Fibroblast of skin of left biceps (primary cell): ENCODE results near the gene UVRAG.
A peak's percentile ranks its signal among the peaks of the same experiment; 100 is the strongest.
"Not testable (repeated sequence)": the region's sequence is repeated elsewhere in the genome, so short reads cannot be mapped to it uniquely, and the experiment has no call there.

Experiments
- DNase-seq, 2 experiments: peaks; one replicate each; pipeline ENCODE4 v3.0.0-alpha.2; 2013; ENCODE audit warnings: low read depth in 2 of 2

The UVRAG gene

DNA sequence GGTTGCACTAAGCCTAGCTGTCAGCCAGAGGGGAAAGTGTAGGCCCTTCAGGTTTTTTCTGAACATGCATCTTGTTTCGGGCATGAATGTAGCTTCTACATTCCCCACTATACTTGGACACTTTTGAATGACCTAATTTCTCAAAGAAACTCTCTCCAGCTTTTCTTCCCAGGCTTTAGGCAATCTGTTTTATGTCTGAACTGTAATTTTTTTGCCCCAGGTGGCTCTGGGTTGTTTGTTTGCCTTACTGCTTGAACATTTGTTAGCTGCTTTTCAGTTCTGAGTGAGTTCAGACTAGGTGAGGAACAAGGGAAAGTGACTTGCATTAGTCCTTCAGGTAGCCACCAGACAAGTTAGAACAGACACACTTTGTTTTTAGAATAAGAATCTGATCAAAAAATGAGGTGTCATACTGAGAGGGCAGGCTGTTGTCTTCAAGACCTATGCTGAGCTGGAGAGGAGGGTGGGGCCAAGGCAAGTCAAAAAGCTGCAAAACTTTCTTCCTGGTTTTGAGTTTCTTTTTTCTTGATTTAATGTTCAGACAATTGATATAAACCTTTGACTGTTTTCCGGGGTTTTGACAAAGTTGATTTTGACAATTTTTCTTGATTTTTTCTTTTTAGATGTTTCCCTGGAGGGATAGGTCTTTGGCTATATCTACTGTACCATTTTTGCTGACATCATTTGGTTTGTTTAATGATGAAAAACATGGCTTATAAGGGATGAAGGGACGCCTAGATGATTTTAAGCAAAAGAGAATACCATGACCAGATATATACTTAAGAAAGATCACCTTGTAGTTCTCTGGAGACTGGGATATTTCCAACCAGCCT is 208.4 kb downstream of the UVRAG start:
- no peak for DNase-seq

GRCh38 chr11:76025068-76025467 is 210.1 kb downstream of the UVRAG start:
- peak; percentile 87 to 90 for DNase-seq

- no peak for DNase-seq
These were observed 210.8 kb downstream of the UVRAG start for GRCh38 chr11:76025817-76026216.

- DNase-seq: no peak
These were observed 211.3 kb downstream of the UVRAG start for GRCh38 chr11:76026281-76026680.

- no peak for DNase-seq
These were observed 211.9 kb downstream of the UVRAG start for GRCh38 chr11:76026862-76027261.

DNA sequence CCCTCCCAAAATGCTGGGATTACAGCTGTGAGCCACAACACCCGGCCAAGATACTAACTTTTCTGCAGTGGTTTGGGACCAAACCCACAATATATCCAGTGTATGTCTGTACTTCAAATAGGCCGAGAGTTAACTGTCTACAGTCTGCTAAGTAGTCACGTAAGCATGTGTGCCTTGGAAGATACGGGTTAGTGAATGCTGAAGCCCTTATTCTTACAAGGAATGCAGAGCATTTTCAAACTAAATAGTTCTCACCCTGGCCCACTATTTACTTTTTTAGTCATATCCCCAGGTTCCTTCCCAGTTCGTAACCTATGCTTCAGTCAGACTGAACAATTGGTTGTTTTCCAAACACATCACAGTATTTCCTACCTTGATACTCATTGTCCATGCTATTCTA is 215.3 kb downstream of the UVRAG start:
- DNase-seq: no peak

DNA sequence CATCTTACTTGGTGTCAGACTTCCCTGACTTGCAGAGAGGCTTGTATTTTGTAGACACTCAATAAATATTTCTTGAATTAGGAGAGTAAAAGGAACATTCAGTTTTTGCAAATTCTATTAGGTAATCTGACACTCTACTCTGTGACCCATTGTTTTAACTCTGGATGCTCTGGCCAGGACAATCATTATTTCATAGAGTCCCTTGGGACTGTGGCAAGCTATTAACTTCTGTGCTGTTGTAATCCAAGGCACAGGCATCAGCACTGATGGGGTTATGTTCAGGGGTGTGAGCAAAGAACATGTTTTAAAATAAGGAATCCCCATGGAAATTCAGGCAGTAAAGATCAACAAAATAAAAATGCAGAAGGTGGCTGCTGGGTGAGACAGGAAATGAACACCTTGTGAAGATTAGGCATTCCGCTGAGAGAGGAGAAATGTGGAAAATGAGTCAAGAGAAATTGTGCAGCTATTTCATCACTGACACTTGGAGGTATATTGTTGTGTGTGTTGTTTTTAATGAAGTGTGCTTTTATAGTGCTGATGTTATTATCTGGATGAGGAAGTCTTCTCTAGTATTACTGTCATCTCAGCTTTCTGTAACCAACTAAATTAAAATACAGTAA is 216.1 kb downstream of the UVRAG start:
- DNase-seq: no peak

GRCh38 chr11:76033699-76034098 is 218.7 kb downstream of the UVRAG start:
- no peak for DNase-seq

- DNase-seq: no peak
These were observed 220.0 kb downstream of the UVRAG start for GRCh38 chr11:76035020-76035419.

DNA sequence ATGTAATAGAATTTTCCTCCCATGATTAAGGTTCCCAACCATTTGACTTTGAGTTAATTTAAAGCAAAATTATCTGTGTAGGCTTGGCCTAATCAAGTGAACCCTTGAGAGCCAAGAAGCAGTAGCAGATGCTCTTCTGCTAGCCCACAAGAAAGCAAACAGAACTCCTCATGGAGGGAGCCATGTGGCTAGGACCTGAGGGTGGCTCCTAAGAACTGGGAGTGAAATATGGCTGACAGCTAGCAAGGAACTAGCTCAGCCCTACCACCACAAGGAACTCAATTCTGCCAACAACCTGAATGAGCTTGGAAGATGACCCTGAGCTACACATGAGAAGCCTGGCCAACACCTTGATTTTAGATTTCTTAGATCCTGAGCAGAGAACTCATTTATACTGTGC is 223.6 kb downstream of the UVRAG start:
- no peak for DNase-seq

- no peak for DNase-seq
These were observed 226.2 kb downstream of the UVRAG start for GRCh38 chr11:76041208-76041607.

- DNase-seq: no peak
These were observed 229.8 kb downstream of the UVRAG start for GRCh38 chr11:76044750-76045320.

DNA sequence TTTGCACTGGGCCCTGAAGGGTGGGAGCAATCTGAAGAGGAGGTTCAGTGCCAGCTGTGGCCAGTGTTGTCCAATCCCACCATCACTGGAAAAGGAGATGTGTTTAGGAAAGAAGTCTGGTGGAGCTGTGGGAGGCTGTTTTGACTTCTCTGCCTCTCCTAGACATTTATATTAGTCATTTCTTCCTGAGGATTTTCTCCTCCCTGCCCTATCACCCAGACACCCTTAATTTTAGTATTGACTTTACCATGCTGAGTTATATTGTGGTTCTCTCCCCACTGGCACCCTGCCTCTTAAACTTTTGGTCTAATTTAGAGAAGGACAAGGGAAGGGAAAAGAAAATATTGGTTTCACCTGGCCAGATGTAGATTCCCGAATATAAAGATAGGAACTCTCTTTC is 232.2 kb downstream of the UVRAG start:
- no peak for DNase-seq

GRCh38 chr11:76047766-76048165 is 232.8 kb downstream of the UVRAG start:
- no peak for DNase-seq

GRCh38 chr11:76048763-76049162 is 233.8 kb downstream of the UVRAG start:
- no peak for DNase-seq

DNA sequence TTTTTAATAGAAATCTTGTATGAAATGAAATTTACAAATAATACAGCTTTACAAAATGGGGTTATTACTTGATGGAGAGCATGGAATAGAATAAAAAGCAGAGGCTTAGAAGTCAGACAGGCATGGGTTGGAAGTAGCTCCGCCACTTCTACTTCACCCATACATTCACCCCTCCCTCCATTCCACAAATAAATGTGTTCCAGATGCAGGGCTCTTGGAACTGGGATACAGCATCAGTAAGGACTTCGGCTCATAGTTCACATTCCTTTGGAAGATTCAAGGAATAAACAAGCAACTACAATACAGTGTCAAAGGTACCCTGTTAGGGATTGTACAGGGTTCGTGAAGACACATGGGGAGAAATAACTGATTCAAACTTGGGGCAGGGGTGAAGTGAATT is 234.5 kb downstream of the UVRAG start:
- DNase-seq: peak in 1 of 2 experiments; percentile 38

- DNase-seq: no peak
These were observed 236.9 kb downstream of the UVRAG start for GRCh38 chr11:76051937-76052336.

- DNase-seq: no peak
These were observed 239.3 kb downstream of the UVRAG start for GRCh38 chr11:76054330-76054729.

DNA sequence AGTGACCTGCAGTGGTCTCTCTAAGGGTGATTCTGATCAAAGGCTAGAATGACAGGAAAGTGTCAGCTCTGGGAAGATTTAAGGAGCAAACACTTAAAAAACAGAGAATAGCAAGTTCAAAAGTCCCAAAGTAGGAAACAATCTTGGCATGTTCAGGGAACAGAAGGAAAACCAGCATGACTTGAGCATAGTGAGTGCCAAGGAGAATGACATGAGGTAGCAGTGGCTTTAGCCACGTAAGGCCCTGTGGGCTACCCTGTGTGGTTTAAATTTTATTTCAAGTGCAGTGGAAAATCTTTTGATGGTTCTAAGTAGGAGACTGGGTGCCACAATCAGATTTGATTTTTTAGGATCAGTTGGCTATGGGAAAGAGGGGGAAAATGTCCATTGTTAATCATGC is 241.9 kb downstream of the UVRAG start:
- no peak for DNase-seq

DNA sequence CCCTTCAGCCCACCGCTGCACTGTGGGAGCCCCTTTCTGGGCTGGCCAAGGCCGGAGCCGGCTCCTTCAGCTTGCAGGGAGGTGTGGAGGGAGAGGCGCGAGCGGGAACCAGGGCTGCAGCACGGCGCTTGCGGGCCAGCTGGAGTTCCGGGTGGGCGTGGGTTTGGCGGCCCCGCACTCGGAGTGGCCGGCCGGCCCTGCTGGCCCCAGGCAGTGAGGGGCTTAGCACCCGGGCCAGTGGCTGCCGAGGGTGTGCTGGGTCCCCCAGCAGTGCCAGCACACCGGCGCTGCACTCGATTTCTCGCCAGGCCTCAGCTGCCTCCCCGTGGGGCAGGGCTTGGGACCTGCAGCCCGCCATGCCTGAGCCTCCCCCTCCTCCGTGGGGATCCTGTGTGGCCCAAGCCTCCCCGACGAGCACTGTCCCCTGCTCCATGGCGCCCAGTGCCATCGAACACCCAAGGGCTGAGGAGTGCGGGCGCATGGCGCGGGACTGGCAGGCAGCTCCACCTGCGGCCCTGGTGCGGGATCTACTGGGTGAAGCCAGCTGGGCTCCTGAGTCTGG is 245.5 kb downstream of the UVRAG start:
- not testable (repeated sequence) for DNase-seq

GRCh38 chr11:76062733-76063132 is 247.7 kb downstream of the UVRAG start:
- no peak for DNase-seq

- no peak for DNase-seq
These were observed 249.2 kb downstream of the UVRAG start for GRCh38 chr11:76064192-76064591.

GRCh38 chr11:76067099-76067498 is 252.1 kb downstream of the UVRAG start:
- no peak for DNase-seq
